K562 (cell line): ENCODE data around the gene KLHL22. TPM values are rescaled to one million over a fixed set of nuclear protein-coding genes. Genes with fewer than 3 reads are reported as not detected.

Experiments used
- CHD4 ChIP-seq: fragments of 200-600 bp; sonication (generic); IDR thresholded peaks from 3 replicates; pipeline ENCODE4 v1.6.1; 2012; ENCODE audit warnings: low read depth, mild to moderate bottlenecking, mixed read lengths, low read length, inconsistent platforms; ENCODE audit not compliant: insufficient read depth, insufficient replicate concordance, poor library complexity, severe bottlenecking
- FOXA3 ChIP-seq, 2 experiments: fragments of 450-650 bp in 1 of 2; sonication (generic) in 1 of 2; formaldehyde crosslinking; IDR thresholded peaks in 1 of 2; conservative IDR thresholded peaks in 1 of 2; 2 replicates each; pipeline versions ENCODE4 v1.4.0 to v1.8.0; 2020 to 2022; ENCODE audit warnings: mild to moderate bottlenecking in 2 of 2, missing genetic modification reagents in 1 of 2
- IFI16 ChIP-seq: fragments of 250-450 bp; sonication (Bioruptor Pico); IDR thresholded peaks from 2 replicates; pipeline ENCODE4 v2.1.2; 2022; ENCODE audit warnings: mild to moderate bottlenecking, inconsistent platforms
- MXI1 ChIP-seq: IDR thresholded peaks from 2 replicates; pipeline ENCODE4 v1.6.1; 2011; ENCODE audit warnings: low read depth, mild to moderate bottlenecking, improper control_type of control experiment, low read length
- NCOA1 ChIP-seq: fragments of 450-650 bp; IDR thresholded peaks from 2 replicates; pipeline ENCODE4 v1.6.1; 2016; ENCODE audit warnings: low read depth
- PRDM10 ChIP-seq: fragments of 450-650 bp; IDR thresholded peaks from 2 replicates; pipeline ENCODE4 v1.6.1; 2018; ENCODE audit not compliant: partially characterized antibody
- TAF7 ChIP-seq: fragments of 450-650 bp; IDR thresholded peaks from 2 replicates; pipeline ENCODE4 v1.6.1; 2016; ENCODE audit warnings: missing genetic modification characterization, missing compliant biosample characterization
- TEAD4 ChIP-seq, 2 experiments: sonication (generic) in 1 of 2; formaldehyde crosslinking in 1 of 2; IDR thresholded peaks; 2 replicates each; pipeline versions ENCODE4 v1.6.1 to v1.8.0; 2012 to 2022; ENCODE audit warnings: borderline replicate concordance in 1 of 2, inconsistent platforms in 1 of 2, low read length in 1 of 2, mild to moderate bottlenecking in 1 of 2, missing genetic modification reagents in 1 of 2
- TSHZ1 ChIP-seq: fragments of 250-450 bp; sonication (Bioruptor Pico); IDR thresholded peaks from 2 replicates; pipeline ENCODE4 v1.4.0; 2020; ENCODE audit warnings: mild to moderate bottlenecking, moderate library complexity
- ZBTB43 ChIP-seq: sonication (generic); formaldehyde crosslinking; IDR thresholded peaks from 2 replicates; pipeline ENCODE4 v1.8.0; 2023; ENCODE audit warnings: mild to moderate bottlenecking, missing genetic modification reagents
- ZBTB49 ChIP-seq: sonication (generic); formaldehyde crosslinking; IDR thresholded peaks from 2 replicates; pipeline ENCODE4 v1.8.0; 2022; ENCODE audit warnings: missing genetic modification reagents, mild to moderate bottlenecking, borderline replicate concordance
- ZKSCAN1 ChIP-seq: fragments of 150-350 bp; IDR thresholded peaks from 2 replicates; pipeline ENCODE4 v1.6.1; 2016; ENCODE audit warnings: low read depth, low read length
- ZNF174 ChIP-seq: fragments of 250-450 bp; sonication (Bioruptor Pico); IDR thresholded peaks from 2 replicates; pipeline ENCODE4 v1.4.0; 2020; ENCODE audit warnings: mild to moderate bottlenecking
- ZNF3 ChIP-seq: fragments of 250-450 bp; sonication (Bioruptor Pico); IDR thresholded peaks from 2 replicates; pipeline ENCODE4 v1.5.0; 2021; ENCODE audit warnings: mild to moderate bottlenecking, moderate library complexity
- ZNF316 ChIP-seq: fragments of 450-650 bp; IDR thresholded peaks from 2 replicates; pipeline ENCODE4 v1.6.1; 2016
- polyA plus RNA-seq, 8 experiments: library from polyadenylated mRNA; depleted of rRNA in 4 of 8; stranded (reverse) in 5 of 8; unstranded in 3 of 8; fragments of >200 nt; fragmentation: Nextera tagmentation in 2 of 8; fragmentation: Illumina TruSeq in 1 of 8; extraction: Ambion mirVana in 2 of 8; extraction: Trizol in 1 of 8; gene quantifications; 2 replicates each; pipeline versions ENCODE4 v1.2.1 to v1.2.3, GENCODE V29; 2011 to 2014; ENCODE audit warnings: inconsistent platforms in 1 of 8, missing spikeins in 1 of 8
- total RNA-seq, 7 experiments: library from RNA; depleted of rRNA in 6 of 7; stranded (reverse); fragments of >200 nt in 6 of 7; fragmentation: Illumina TruSeq in 2 of 7; extraction: Trizol in 2 of 7; gene quantifications; 2 replicates each; pipeline versions ENCODE4 v1.2.1 to v1.2.3, GENCODE V29; 2011 to 2021; ENCODE audit warnings: low replicate concordance in 1 of 7

The KLHL22 gene
- total and polyA plus RNA-seq, 9 of the 15 experiments (the other 6 are each of a cell fraction or from before 2014, with no cell fraction given) = 1.3 to 25.6 (median 15.2) TPM

GRCh38 chr22:20435436-20436306 lies 59.9 kb downstream of the KLHL22 start (continued):
- no peak for TF ChIP-seq ZBTB49
- TF ChIP-seq CHD4 = no peak
- no peak for TF ChIP-seq TSHZ1 (CRISPR knock-in tag)
- TF ChIP-seq PRDM10 = no peak
- TF ChIP-seq ZBTB43 = no peak
- no peak for TF ChIP-seq ZNF316
- no peak for TF ChIP-seq MXI1
- TF ChIP-seq IFI16 (CRISPR knock-in tag) = no peak
- TF ChIP-seq ZNF3 (CRISPR knock-in tag) = no peak
- TF ChIP-seq NCOA1 = no peak
- no peak for TF ChIP-seq ZKSCAN1
- TF ChIP-seq TAF7 = no peak
- peak in 1 of 2 experiments; percentile 56; a peak in 1 of 4 replicates for TF ChIP-seq FOXA3 (CRISPR knock-in tag; conservative IDR thresholded peaks at IDR 0.05 in 1 of 2, IDR thresholded peaks at IDR 0.05 in 1 of 2)
- TF ChIP-seq TEAD4 (IDR thresholded peaks at IDR 0.05; ENCODE audit: low read length) = no peak
- peak; percentile 70; the same call in 1 of the 2 replicates for TF ChIP-seq TEAD4 (CRISPR knock-in tag; IDR thresholded peaks at IDR 0.05; ENCODE audit: borderline replicate concordance)
- no peak for TF ChIP-seq ZNF174
